22Rv1 (cell line): ENCODE data around the gene ASB9.

Experiments
- ZFX ChIP-seq: fragments of 450-650 bp; IDR thresholded peaks from 2 replicates; pipeline ENCODE4 v1.6.1; 2017; ENCODE audit warnings: antibody characterized with exemption, borderline replicate concordance
- TF ChIP-seq, protein P1 (sequence below): fragments of 450-650 bp; IDR thresholded peaks from 2 replicates; pipeline ENCODE4 v1.5.1; 2017; ENCODE audit warnings: mild to moderate bottlenecking

DNA sequence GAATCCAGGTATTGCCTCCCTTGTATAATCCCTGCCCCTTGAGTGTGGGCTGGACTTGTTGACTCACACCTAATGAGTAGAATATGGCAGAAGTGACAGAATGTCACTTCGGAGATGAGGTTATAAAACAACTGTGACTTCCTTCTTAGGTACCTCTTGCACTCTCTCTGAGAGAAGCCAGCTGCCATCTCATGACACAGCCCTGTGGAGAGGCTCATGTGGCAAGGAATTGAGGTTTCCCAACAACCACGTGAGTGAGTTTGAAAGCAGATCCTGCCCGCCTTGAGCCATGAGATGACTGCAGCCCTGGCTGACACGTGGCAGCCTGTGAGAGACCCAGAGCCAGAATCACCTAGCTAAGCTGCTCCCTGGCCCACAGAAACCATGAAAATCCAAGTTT is 32.0 kb upstream of the ASB9 start:
- TF ChIP-seq, protein P1, sequence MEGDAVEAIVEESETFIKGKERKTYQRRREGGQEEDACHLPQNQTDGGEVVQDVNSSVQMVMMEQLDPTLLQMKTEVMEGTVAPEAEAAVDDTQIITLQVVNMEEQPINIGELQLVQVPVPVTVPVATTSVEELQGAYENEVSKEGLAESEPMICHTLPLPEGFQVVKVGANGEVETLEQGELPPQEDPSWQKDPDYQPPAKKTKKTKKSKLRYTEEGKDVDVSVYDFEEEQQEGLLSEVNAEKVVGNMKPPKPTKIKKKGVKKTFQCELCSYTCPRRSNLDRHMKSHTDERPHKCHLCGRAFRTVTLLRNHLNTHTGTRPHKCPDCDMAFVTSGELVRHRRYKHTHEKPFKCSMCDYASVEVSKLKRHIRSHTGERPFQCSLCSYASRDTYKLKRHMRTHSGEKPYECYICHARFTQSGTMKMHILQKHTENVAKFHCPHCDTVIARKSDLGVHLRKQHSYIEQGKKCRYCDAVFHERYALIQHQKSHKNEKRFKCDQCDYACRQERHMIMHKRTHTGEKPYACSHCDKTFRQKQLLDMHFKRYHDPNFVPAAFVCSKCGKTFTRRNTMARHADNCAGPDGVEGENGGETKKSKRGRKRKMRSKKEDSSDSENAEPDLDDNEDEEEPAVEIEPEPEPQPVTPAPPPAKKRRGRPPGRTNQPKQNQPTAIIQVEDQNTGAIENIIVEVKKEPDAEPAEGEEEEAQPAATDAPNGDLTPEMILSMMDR = no peak
- no peak for TF ChIP-seq ZFX
